Activated CD8-positive, alpha-beta memory T cell treated with anti-CD3 and anti-CD28 coated beads, Interleukin-2, amount 10 ng/mL, durations not matched to agents 7 days and 5 days (primary cell): ENCODE data around the gene MYOM1. TPM values are rescaled to one million over a fixed set of nuclear protein-coding genes. Genes with fewer than 3 reads are reported as not detected.
"Not testable (repeated sequence)": the region's sequence is repeated elsewhere in the genome, so short reads cannot be mapped to it uniquely, and the experiment has no call there.

Experiments used
- ATAC-seq: fragments of 150-1000 bp; cut with Tn5 transposase; one replicate; pipeline ENCODE4 v1.10.0; 2021; ENCODE audit warnings: moderate library complexity
- CTCF ChIA-PET: fragments of 350-600 bp; sonication (Branson Sonifier 250); formaldehyde crosslinking; loops from one replicate; lab custom pipeline; 2021; ENCODE audit warnings: antibody characterized with exemption; lab: Charles Lee
- DNase-seq: peaks from one replicate; pipeline ENCODE4 v3.0.0-alpha.2; 2020
- H3K27ac Mint-ChIP-seq: one replicate; pipeline ENCODE4 v1.8.0; 2021; ENCODE audit warnings: mild to moderate bottlenecking, mixed read lengths
- H3K27me3 Mint-ChIP-seq: one replicate; pipeline ENCODE4 v1.8.0; 2021; ENCODE audit warnings: mixed read lengths
- H3K36me3 Mint-ChIP-seq: one replicate; pipeline ENCODE4 v1.8.0; 2021; ENCODE audit warnings: mild to moderate bottlenecking, mixed read lengths
- H3K4me1 Mint-ChIP-seq: one replicate; pipeline ENCODE4 v1.8.0; 2021; ENCODE audit warnings: mixed read lengths
- H3K4me3 Mint-ChIP-seq: one replicate; pipeline ENCODE4 v1.8.0; 2021; ENCODE audit warnings: mild to moderate bottlenecking, moderate library complexity, mixed read lengths
- H3K9me3 Mint-ChIP-seq: one replicate; pipeline ENCODE4 v1.8.0; 2022; ENCODE audit warnings: low read depth, mixed read lengths
- total RNA-seq, 2 experiments: library from RNA; stranded (reverse); gene quantifications; one replicate each; pipeline ENCODE4 v1.2.3, GENCODE V29; 2021

MYOM1 gene
- total RNA-seq, 2 experiments from 2014 or later = 1.6 to 3.8 TPM

- Mint-ChIP-seq H3K4me1 (peaks cover 33% of the 10 kb centered on the region), H3K27me3 (no peaks in the 10 kb centered on the region), H3K27ac (no peak overlapping the region), H3K36me3 (peaks cover 15% of the 10 kb centered on the region), H3K4me3 (no peak overlapping the region), H3K9me3 (peaks cover 10% of the 10 kb centered on the region)
- ATAC-seq = no peak
- CTCF ChIA-PET = interaction anchor here (1.2 kb wide), 1 partner anchor 9 kb away, joined by 5 read pairs; no protein-coding TSS in a partner anchor
- DNase-seq = no peak
Observed at GRCh38 chr18:3053081-3053480, 166.7 kb downstream of the MYOM1 start.

GRCh38 chr18:3052411-3052758 is 167.4 kb downstream of the MYOM1 start:
- Mint-ChIP-seq H3K36me3 (peaks cover 15% of the 10 kb centered on the region), H3K4me3 (no peak overlapping the region), H3K4me1 (peaks cover 27% of the 10 kb centered on the region), H3K9me3 (peaks cover 10% of the 10 kb centered on the region), H3K27ac (peak overlapping the region; percentile 13), H3K27me3 (no peaks in the 10 kb centered on the region)
- DNase-seq = no peak
- ATAC-seq = no peak
- CTCF ChIA-PET = interaction anchor here (1.2 kb wide), 1 partner anchor 10 kb away, joined by 5 read pairs; no protein-coding TSS in a partner anchor

DNA sequence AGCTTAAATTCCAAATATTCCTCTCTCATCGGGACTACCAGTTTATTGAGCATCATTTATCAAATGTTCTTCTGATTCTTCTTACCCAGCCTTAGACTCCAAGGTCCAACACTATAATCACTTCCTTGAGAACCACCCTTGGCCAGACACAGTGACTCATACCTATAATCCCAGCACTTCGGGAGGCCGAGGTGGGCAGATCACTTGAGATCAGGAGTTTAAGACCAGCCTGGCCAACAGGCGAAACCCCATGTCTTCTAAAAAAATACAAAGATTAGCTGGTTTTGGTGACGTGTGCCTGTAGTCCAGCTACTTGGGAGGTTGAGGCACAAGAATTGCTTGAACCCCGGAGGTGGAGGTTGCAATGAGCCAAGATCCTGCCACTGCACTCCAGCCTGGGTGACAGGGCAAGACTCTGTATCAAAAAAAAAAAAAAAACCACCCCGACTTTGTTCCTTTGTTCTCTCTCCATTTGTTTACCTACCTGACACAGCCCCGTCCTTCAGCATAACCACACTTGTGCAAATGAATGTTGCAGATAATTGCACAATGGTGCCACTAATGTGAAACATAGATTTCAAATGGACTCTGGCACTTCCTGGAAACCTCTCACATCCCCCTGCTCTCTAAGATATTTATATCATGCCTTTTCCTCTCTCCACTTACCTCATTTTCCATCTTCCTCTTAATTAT is 167.9 kb downstream of the MYOM1 start:
- Mint-ChIP-seq H3K4me1 (peaks cover 25% of the 10 kb centered on the region), H3K27ac (peak overlapping the region; percentile 13), H3K36me3 (peaks cover 15% of the 10 kb centered on the region), H3K4me3 (no peak overlapping the region), H3K9me3 (peaks cover 10% of the 10 kb centered on the region), H3K27me3 (no peaks in the 10 kb centered on the region)
- CTCF ChIA-PET = no interaction called here
- DNase-seq = no peak
- no peak for ATAC-seq

DNA sequence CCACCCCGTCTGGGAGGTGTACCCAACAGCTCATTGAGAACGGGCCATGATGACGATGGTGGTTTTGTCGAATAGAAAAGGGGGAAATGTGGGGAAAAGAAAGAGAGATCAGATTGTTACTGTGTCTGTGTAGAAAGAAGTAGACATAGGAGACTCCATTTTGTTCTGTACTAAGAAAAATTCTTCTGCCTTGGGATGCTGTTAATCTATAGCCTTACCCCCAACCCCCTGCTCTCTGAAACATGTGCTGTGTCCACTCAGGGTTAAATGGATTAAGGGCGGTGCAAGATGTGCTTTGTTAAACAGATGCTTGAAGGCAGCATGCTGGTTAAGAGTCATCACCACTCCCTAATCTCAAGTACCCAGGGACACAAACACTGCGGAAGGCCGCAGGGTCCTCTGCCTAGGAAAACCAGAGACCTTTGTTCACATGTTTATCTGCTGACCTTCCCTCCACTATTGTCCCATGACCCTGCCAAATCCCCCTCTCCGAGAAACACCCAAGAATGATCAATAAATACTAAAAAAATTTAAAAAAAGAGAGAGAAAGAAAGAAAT is 169.8 kb downstream of the MYOM1 start:
- Mint-ChIP-seq H3K9me3 (peaks cover 10% of the 10 kb centered on the region), H3K36me3 (peaks cover 15% of the 10 kb centered on the region), H3K4me1 (peaks cover 33% of the 10 kb centered on the region)
- not testable (repeated sequence) for H3K4me3 Mint-ChIP-seq, ATAC-seq, H3K27ac Mint-ChIP-seq, H3K27me3 Mint-ChIP-seq, DNase-seq
- CTCF ChIA-PET = interaction anchor here (1.4 to 2.8 kb wide), 2 partner anchors 11 to 55 kb away, joined by 3 to 12 read pairs; no protein-coding TSS in a partner anchor

DNA sequence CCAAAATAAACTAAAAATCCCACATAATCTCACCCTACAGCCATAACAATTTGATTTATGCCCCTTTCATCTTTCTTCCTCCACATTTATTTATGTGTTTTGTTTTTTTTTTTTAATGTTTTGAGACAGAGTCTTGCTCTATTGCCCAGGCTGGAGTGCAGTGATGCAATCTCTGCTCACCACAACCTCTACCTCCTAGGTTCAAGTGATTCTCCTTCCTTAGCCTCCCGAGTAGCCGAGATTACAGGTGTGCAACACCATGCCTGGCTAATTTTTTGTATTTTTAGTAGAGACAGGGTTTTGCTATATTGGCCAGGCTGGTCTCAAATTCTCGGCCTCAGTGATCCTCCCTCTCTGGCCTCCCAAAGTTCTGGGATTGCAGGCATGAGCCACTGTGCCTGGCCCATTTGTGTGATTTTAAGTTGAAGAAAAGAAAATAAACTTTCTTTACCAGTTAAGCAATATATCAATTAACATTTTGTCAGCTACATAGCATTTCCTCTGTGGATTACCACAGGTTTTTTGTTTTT is 170.9 kb downstream of the MYOM1 start:
- Mint-ChIP-seq H3K4me3 (no peak overlapping the region), H3K27ac (no peak overlapping the region), H3K4me1 (peaks cover 33% of the 10 kb centered on the region), H3K27me3 (no peaks in the 10 kb centered on the region), H3K9me3 (peaks cover 7% of the 10 kb centered on the region), H3K36me3 (peaks cover 12% of the 10 kb centered on the region)
- CTCF ChIA-PET = interaction anchor here (2.8 kb wide), 1 partner anchor 12 kb away, joined by 12 read pairs; no protein-coding TSS in a partner anchor
- ATAC-seq (no peak), DNase-seq (no peak)

GRCh38 chr18:3048121-3048520 is 171.6 kb downstream of the MYOM1 start:
- ATAC-seq (no peak), DNase-seq (no peak)
- Mint-ChIP-seq H3K4me1 (peaks cover 29% of the 10 kb centered on the region), H3K9me3 (peaks cover 2% of the 10 kb centered on the region), H3K27me3 (no peaks in the 10 kb centered on the region), H3K36me3 (peaks cover 7% of the 10 kb centered on the region), H3K4me3 (no peak overlapping the region), H3K27ac (no peak overlapping the region)
- CTCF ChIA-PET = interaction anchor here (2.8 kb wide), 1 partner anchor 12 kb away, joined by 12 read pairs; no protein-coding TSS in a partner anchor

GRCh38 chr18:3046216-3046808 is 173.5 kb downstream of the MYOM1 start:
- Mint-ChIP-seq H3K4me1 (peaks cover 21% of the 10 kb centered on the region), H3K4me3 (no peak overlapping the region), H3K27ac (peak overlapping the region; percentile 77), H3K36me3 (no peaks in the 10 kb centered on the region), H3K9me3 (no peaks in the 10 kb centered on the region), H3K27me3 (no peaks in the 10 kb centered on the region)
- peak; percentile 48 for DNase-seq
- ATAC-seq = peak; percentile 95
- CTCF ChIA-PET = interaction anchor here (0.7 to 2.4 kb wide), 5 partner anchors 9 to 52 kb away, joined by 3 to 6 read pairs (median 4); no protein-coding TSS in a partner anchor

DNA sequence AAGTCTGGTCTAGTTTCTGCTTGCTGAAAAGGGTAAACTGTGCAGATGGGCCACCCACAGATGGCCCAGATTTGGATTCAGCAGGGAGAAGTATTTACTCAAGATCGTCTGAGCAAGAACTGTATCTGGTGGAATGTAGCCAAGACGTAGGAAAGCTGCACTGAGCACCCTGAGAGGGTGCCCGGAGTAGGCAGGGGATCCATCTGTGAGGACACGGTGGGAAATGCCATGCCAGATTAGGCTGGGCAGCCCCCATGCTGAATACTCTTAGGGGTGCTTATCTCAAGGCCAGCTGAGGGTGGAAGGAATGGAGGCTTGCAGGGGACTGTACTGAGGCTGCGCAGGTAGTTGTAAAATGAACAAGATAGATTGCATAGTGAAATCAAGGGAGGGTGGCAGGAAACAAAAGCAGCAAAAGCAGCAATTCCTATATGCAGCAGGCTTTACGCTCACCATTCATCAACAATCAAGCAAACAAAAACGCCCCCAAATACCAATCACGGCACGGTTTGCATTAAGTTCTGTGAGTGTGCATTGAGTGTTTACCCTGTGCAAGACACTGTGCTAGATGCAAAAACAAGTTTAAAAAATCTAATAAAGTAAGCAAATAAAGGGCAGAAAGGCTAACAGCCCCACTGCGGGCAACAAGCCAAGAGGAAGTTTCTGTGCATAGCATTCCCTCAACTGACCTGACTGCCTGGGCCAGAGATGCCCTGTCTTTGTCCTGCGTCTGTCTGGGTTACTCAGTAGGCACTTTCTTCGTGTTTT is 174.7 kb downstream of the MYOM1 start:
- DNase-seq (no peak), ATAC-seq (no peak)
- no peaks in the 10 kb centered on the region for H3K27me3 Mint-ChIP-seq
- H3K27ac Mint-ChIP-seq = no peak overlapping the region
- CTCF ChIA-PET = interaction anchor here (1.2 to 2.4 kb wide), 2 partner anchors 8 to 11 kb away, joined by 5 to 6 read pairs; no protein-coding TSS in a partner anchor
- H3K9me3 Mint-ChIP-seq = no peaks in the 10 kb centered on the region
- H3K36me3 Mint-ChIP-seq = no peaks in the 10 kb centered on the region
- no peak overlapping the region for H3K4me3 Mint-ChIP-seq
- peaks cover 22% of the 10 kb centered on the region for H3K4me1 Mint-ChIP-seq

- Mint-ChIP-seq H3K27ac (no peak overlapping the region), H3K27me3 (no peaks in the 10 kb centered on the region), H3K4me1 (peaks cover 33% of the 10 kb centered on the region), H3K4me3 (no peak overlapping the region), H3K9me3 (no peaks in the 10 kb centered on the region), H3K36me3 (no peaks in the 10 kb centered on the region)
- CTCF ChIA-PET = interaction anchor here (3.7 kb wide), 1 partner anchor 20 kb away, joined by 11 read pairs; no protein-coding TSS in a partner anchor
- DNase-seq (no peak), ATAC-seq (no peak)
Observed at GRCh38 chr18:3042379-3042778, 177.4 kb downstream of the MYOM1 start.

- Mint-ChIP-seq H3K9me3 (no peaks in the 10 kb centered on the region), H3K4me1 (peaks cover 33% of the 10 kb centered on the region), H3K27ac (no peak overlapping the region), H3K27me3 (no peaks in the 10 kb centered on the region), H3K36me3 (no peaks in the 10 kb centered on the region), H3K4me3 (no peak overlapping the region)
- CTCF ChIA-PET = interaction anchor here (3.7 kb wide), 1 partner anchor 20 kb away, joined by 11 read pairs; no protein-coding TSS in a partner anchor
- DNase-seq (no peak), ATAC-seq (no peak)
Observed at GRCh38 chr18:3041843-3042242, 177.9 kb downstream of the MYOM1 start.

DNA sequence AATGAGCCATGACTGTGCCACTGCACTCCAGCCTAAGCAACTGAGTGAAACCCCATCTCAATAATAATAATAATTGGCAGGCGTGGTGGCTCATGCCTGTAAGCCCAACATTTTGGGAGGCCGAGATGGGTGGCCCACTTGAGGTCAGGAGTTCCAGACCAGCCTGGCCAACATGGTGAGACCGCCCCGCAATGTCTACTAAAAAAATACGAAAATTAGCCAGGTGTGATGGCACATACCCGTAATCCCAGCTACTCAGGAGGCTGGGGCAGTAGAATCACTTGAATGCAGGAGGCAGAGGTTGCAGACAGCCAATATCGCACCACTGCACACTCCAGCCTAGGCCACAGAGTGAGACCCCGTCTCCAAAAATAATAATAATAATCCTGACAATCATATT is 178.9 kb downstream of the MYOM1 start:
- no peaks in the 10 kb centered on the region for H3K36me3 Mint-ChIP-seq
- CTCF ChIA-PET = interaction anchor here (1.3 to 3.7 kb wide), 2 partner anchors 21 kb away, joined by 3 to 11 read pairs; no protein-coding TSS in a partner anchor
- H3K27ac Mint-ChIP-seq = no peak overlapping the region

GRCh38 chr18:3040173-3040572 is 179.6 kb downstream of the MYOM1 start:
- no peak for ATAC-seq
- CTCF ChIA-PET = interaction anchor here (1.3 to 3.7 kb wide), 2 partner anchors 20 to 22 kb away, joined by 3 to 11 read pairs; no protein-coding TSS in a partner anchor

More for the DNA sequence above, 178.9 kb downstream of the MYOM1 start:
- Mint-ChIP-seq H3K4me1 (peaks cover 25% of the 10 kb centered on the region), H3K9me3 (no peaks in the 10 kb centered on the region), H3K4me3 (no peak overlapping the region), H3K27me3 (no peaks in the 10 kb centered on the region)
- peak; percentile 27 for DNase-seq
- no peak for ATAC-seq

More at GRCh38 chr18:3040173-3040572, 179.6 kb downstream of the MYOM1 start:
- Mint-ChIP-seq H3K4me1 (peaks cover 22% of the 10 kb centered on the region), H3K27ac (peak overlapping the region; percentile 31), H3K36me3 (no peaks in the 10 kb centered on the region), H3K4me3 (no peak overlapping the region), H3K27me3 (no peaks in the 10 kb centered on the region), H3K9me3 (no peaks in the 10 kb centered on the region)
- DNase-seq = no peak
